RWPE2 (cell line): Measurements from ENCODE around the gene TBKBP1.
A peak's percentile ranks its signal among the peaks of the same experiment; 100 is the strongest.
"Not testable (repeated sequence)": the region's sequence is repeated elsewhere in the genome, so short reads cannot be mapped to it uniquely, and the experiment has no call there.

Source experiments
- ATAC-seq: fragments of 200-7000 bp; cut with Tn5 transposase; 3 replicates; pipeline ENCODE4 v1.9.1; 2021; ENCODE audit warnings: low read depth
- DNase-seq: peaks from one replicate; pipeline ENCODE4 v3.0.0-alpha.2; 2020; ENCODE audit warnings: low spot score
- H3K27ac ChIP-seq: fragments of 450-650 bp; 2 replicates; pipeline ENCODE4 v1.5.1; 2017; ENCODE audit warnings: mild to moderate bottlenecking; ENCODE audit not compliant: poor library complexity, severe bottlenecking
- H3K27me3 ChIP-seq: fragments of 250-450 bp; sonication (Bioruptor Pico); 2 replicates; pipeline ENCODE4 v1.5.1; 2021; ENCODE audit warnings: mild to moderate bottlenecking, moderate library complexity; ENCODE audit not compliant: insufficient read depth, poor library complexity, severe bottlenecking
- H3K36me3 ChIP-seq: fragments of 250-450 bp; sonication (Bioruptor Pico); 2 replicates; pipeline ENCODE4 v1.5.1; 2020; ENCODE audit warnings: low read depth, mild to moderate bottlenecking, moderate library complexity
- H3K4me1 ChIP-seq: fragments of 250-450 bp; sonication (Bioruptor Pico); 2 replicates; pipeline ENCODE4 v1.5.1; 2021; ENCODE audit warnings: mild to moderate bottlenecking, moderate library complexity; ENCODE audit not compliant: insufficient read depth, poor library complexity, severe bottlenecking
- H3K4me3 ChIP-seq: fragments of 250-450 bp; sonication (Bioruptor Pico); 2 replicates; pipeline ENCODE4 v1.5.1; 2021; ENCODE audit warnings: mild to moderate bottlenecking, moderate library complexity; ENCODE audit not compliant: severe bottlenecking
- H3K9me3 ChIP-seq: fragments of 250-450 bp; sonication (Bioruptor Pico); 2 replicates; pipeline ENCODE4 v1.5.1; 2021; ENCODE audit warnings: mild to moderate bottlenecking, moderate library complexity; ENCODE audit not compliant: severe bottlenecking
- CTCF ChIP-seq: fragments of 450-650 bp; IDR thresholded peaks from one replicate; pipeline ENCODE4 v1.5.1; 2017; ENCODE audit warnings: mild to moderate bottlenecking, moderate library complexity; ENCODE audit not compliant: poor library complexity, severe bottlenecking

TBKBP1 gene

DNA sequence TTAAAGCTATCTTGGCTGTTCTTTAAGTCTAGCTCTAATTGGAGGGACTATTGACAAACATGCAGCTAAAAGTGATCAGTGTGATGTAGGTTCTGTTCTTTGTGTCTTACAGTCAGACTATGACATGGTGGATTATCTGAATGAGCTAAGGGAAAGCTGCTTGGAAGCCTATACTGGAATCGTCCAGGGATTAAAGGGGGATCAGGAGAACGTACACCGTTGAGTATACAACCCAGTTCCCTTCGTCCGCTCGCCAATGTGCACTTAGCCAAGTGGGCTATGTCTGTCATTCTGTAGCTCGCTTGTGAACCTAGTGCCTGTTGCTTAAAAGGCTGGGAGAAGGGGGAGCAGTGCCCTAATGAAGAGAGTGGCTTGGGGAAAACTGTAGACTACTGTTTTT lies 15.8 kb upstream of the TBKBP1 start:
- ATAC-seq = no peak
- H3K27ac ChIP-seq = no peak overlapping the region
- no peak for DNase-seq

DNA sequence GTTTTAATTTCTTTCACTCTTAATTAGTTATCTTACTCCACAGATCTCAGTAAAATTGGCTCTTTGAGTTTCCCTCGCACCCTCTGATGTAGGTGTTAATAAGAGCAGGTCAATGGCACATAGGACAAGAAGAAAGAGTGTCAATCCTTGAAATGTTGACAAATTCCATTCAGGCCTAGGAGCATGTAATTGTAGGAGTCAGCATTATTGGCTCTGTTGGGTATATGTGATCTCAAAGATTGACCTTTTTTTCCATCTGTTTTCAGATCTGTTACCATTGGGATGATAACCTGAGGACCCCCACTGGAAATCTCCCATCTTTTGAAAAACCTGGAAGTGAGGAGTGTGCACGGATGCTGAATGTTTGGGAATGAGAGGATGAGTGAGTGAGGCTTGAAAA lies 11.8 kb upstream of the TBKBP1 start:
- ATAC-seq (no peak), DNase-seq (no peak)
- Histone ChIP-seq H3K27me3 (no peaks in the 10 kb centered on the region), H3K27ac (no peak overlapping the region), H3K36me3 (peaks cover 90% of the 10 kb centered on the region), H3K4me1 (no peaks in the 10 kb centered on the region), H3K4me3 (no peak overlapping the region), H3K9me3 (no peaks in the 10 kb centered on the region)
- TF ChIP-seq CTCF = no peak

More for the DNA sequence above, 15.8 kb upstream of the TBKBP1 start:
- H3K4me1 ChIP-seq = no peaks in the 10 kb centered on the region
- no peaks in the 10 kb centered on the region for H3K9me3 ChIP-seq
- no peaks in the 10 kb centered on the region for H3K27me3 ChIP-seq
- TF ChIP-seq CTCF = no peak
- H3K36me3 ChIP-seq = peaks cover 97% of the 10 kb centered on the region
- H3K4me3 ChIP-seq = no peak overlapping the region

- not testable (repeated sequence) for H3K27ac ChIP-seq, H3K4me3 ChIP-seq, H3K9me3 ChIP-seq, H3K4me1 ChIP-seq, H3K27me3 ChIP-seq, ATAC-seq, DNase-seq
- H3K36me3 ChIP-seq = peaks cover 84% of the 10 kb centered on the region
Measured at GRCh38 chr17:47682727-47683126, 11.2 kb upstream of the TBKBP1 start.

DNA sequence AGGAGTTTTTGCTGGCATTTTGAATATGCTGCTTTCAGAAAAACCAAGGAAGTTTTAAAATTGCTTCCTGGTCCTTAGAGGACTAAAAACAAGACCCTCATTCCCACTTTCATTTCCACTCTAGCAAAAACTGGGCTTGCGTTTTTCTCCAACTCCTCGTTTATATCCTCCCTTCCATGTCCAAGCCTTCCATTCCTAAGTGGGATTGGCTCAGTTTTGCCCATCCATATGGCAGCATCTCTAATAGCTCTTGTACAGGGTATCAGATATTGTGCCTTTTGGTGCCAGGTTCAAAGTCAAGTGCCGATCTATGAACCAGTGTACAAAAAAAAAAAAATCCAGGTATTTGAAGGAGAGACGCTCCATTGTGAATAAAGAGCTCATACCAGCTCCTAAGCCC lies 9.9 kb upstream of the TBKBP1 start:
- TF ChIP-seq CTCF = no peak
- Histone ChIP-seq H3K4me3 (no peak overlapping the region), H3K36me3 (peaks cover 71% of the 10 kb centered on the region), H3K9me3 (no peaks in the 10 kb centered on the region), H3K27me3 (no peaks in the 10 kb centered on the region), H3K4me1 (no peaks in the 10 kb centered on the region), H3K27ac (no peak overlapping the region)
- ATAC-seq (no peak), DNase-seq (no peak)

- no peak overlapping the region for H3K4me3 ChIP-seq
- no peaks in the 10 kb centered on the region for H3K9me3 ChIP-seq
- no peaks in the 10 kb centered on the region for H3K4me1 ChIP-seq
- H3K36me3 ChIP-seq = peaks cover 64% of the 10 kb centered on the region
- no peak overlapping the region for H3K27ac ChIP-seq
- peak; percentile 2; the same call in 2 of the 3 replicates for ATAC-seq
- TF ChIP-seq CTCF = no peak
- DNase-seq = no peak
- no peaks in the 10 kb centered on the region for H3K27me3 ChIP-seq
Measured at GRCh38 chr17:47684535-47685193, 9.3 kb upstream of the TBKBP1 start.
